AG08395 (cell line): Measurements from ENCODE around the gene PHACTR1.

ENCODE experiments used
- DNase-seq: peaks from one replicate; pipeline ENCODE4 v3.0.0; 2012; ENCODE audit warnings: mixed read lengths, low spot score

PHACTR1 gene

GRCh38 chr6:12803486-12803885, 86.9 kb downstream of the PHACTR1 start:
- peak; percentile 11 for DNase-seq

GRCh38 chr6:12804952-12805645, 88.5 kb downstream of the PHACTR1 start:
- no peak for DNase-seq

GRCh38 chr6:12806136-12806535, 89.6 kb downstream of the PHACTR1 start:
- no peak for DNase-seq

- peak; percentile 22 for DNase-seq
Observed at GRCh38 chr6:12806796-12807195, 90.2 kb downstream of the PHACTR1 start.

- DNase-seq = no peak
Observed at GRCh38 chr6:12811519-12811918, 95.0 kb downstream of the PHACTR1 start.

GRCh38 chr6:12813321-12813720, 96.8 kb downstream of the PHACTR1 start:
- DNase-seq = peak; percentile 80

GRCh38 chr6:12814015-12814414, 97.4 kb downstream of the PHACTR1 start:
- no peak for DNase-seq

GRCh38 chr6:12815089-12815488, 98.5 kb downstream of the PHACTR1 start:
- DNase-seq = no peak

GRCh38 chr6:12815884-12816600, 99.5 kb downstream of the PHACTR1 start:
- no peak for DNase-seq

- DNase-seq = no peak
Observed at GRCh38 chr6:12818324-12818723, 101.8 kb downstream of the PHACTR1 start.

GRCh38 chr6:12823847-12824246, 107.3 kb downstream of the PHACTR1 start:
- no peak for DNase-seq

GRCh38 chr6:12826584-12826983, 110.0 kb downstream of the PHACTR1 start:
- no peak for DNase-seq

GRCh38 chr6:12827921-12828320, 111.4 kb downstream of the PHACTR1 start:
- no peak for DNase-seq

GRCh38 chr6:12832226-12832735, 115.7 kb downstream of the PHACTR1 start:
- no peak for DNase-seq

- DNase-seq = no peak
Observed at GRCh38 chr6:12836009-12836408, 119.4 kb downstream of the PHACTR1 start.

GRCh38 chr6:12841619-12842018, 125.1 kb downstream of the PHACTR1 start:
- DNase-seq = no peak

GRCh38 chr6:12842114-12842513, 125.5 kb downstream of the PHACTR1 start:
- DNase-seq = peak; percentile 49

GRCh38 chr6:12842658-12843057, 126.1 kb downstream of the PHACTR1 start:
- no peak for DNase-seq

GRCh38 chr6:12844284-12845223, 128.0 kb downstream of the PHACTR1 start:
- peak; percentile 53 for DNase-seq

- DNase-seq = no peak
Observed at GRCh38 chr6:12845224-12846004, 128.8 kb downstream of the PHACTR1 start.
